Body of pancreas (tissue), 4 donors: ENCODE data around the gene KIAA0825. TPM values are rescaled to one million over a fixed set of nuclear protein-coding genes. Genes with fewer than 3 reads are reported as not detected.

Experiments used
- ATAC-seq: fragments of 150-250 bp; one replicate; pipeline ENCODE4 v1.9.1; 2016
- DNase-seq, 4 donors: peaks; one replicate each; pipeline ENCODE4 v3.0.0-alpha.2; 2019
- H3K27ac ChIP-seq, 4 donors: fragments of 200-600 bp; sonication (generic); 1 replicate in 3 of 4; 2 replicates in 1 of 4; pipeline versions ENCODE4 v1.5.1 to v1.6.1; 2016 to 2019; ENCODE audit warnings: mild to moderate bottlenecking in 1 of 4, mixed read lengths in 1 of 4, moderate library complexity in 1 of 4
- H3K27me3 ChIP-seq, 2 donors: fragments of 200-600 bp; sonication (generic); one replicate each; pipeline ENCODE4 v1.6.0; 2016; ENCODE audit warnings: mild to moderate bottlenecking in 1 of 2
- H3K36me3 ChIP-seq, 2 donors: fragments of 200-600 bp; sonication (generic); replicated peaks in 1 of 2; 2 replicates each; pipeline ENCODE4 v1.5.1; 2016; ENCODE audit warnings: low read depth in 2 of 2; ENCODE audit not compliant: insufficient read depth in 1 of 2
- H3K4me1 ChIP-seq: fragments of 200-600 bp; sonication (generic); one replicate; pipeline ENCODE4 v1.6.0; 2016
- H3K4me3 ChIP-seq, 2 donors: fragments of 200-600 bp; sonication (generic); 1 replicate in 1 of 2; 2 replicates in 1 of 2; pipeline ENCODE4 v1.5.1; 2016 to 2019
- H3K9me3 ChIP-seq, 3 donors: fragments of 200-600 bp; sonication (generic); 1 replicate in 2 of 3; 2 replicates in 1 of 3; pipeline ENCODE4 v1.5.1; 2016
- POLR2A ChIP-seq, 3 donors: fragments of 450-650 bp; IDR thresholded peaks; one replicate each; pipeline ENCODE4 v1.6.1; 2016; ENCODE audit warnings: antibody characterized with exemption in 3 of 3, mild to moderate bottlenecking in 2 of 3
- WGBS, 2 donors: methylation state at CpG; one replicate each; pipeline ENCODE4 v1.1.5; 2017; 5-methylcytosine and 5-hydroxymethylcytosine counted together
- intact Hi-C: fragments of 100-400 bp; cut with DNase I; formaldehyde crosslinking; loops from one replicate; pipeline ENCODE4 v1.15.1; 2023
- total RNA-seq, 2 donors: library from RNA; depleted of rRNA; stranded (reverse); fragments of >200 nt; gene quantifications; one replicate each; pipeline ENCODE4 v1.1.0, GENCODE V29; 2016
- TF ChIP-seq, protein P1 (sequence below), 7 experiments: fragments of 450-650 bp in 4 of 7; fragments of 200-600 bp in 3 of 7; sonication (generic) in 3 of 7; IDR thresholded peaks; one replicate each; pipeline ENCODE4 v1.5.1; 2016 to 2019; ENCODE audit warnings: antibody characterized with exemption in 7 of 7

The KIAA0825 gene
- total RNA-seq, 2 donors from 2014 or later, result 5.7 to 6.6 TPM

DNA sequence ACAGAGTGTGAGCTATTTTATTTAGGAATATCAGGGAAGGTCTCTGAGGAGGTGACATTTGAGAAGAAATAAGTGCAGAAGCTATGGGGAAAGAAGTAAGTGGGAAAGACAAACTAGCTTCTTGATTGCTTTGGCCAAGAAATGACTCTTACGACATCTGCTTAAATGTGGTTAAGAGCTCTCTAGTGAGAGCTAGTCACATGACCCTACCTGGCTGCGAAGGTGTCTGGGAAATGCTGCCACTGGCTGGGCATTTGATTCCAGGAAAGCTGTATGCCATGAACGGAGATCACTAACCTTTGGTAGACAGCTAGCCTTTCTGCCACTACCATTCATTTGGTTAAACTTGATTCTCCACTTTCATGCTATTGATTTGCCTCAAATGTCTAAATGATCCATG is 80.1 kb downstream of the KIAA0825 start:
- H3K27me3 ChIP-seq, result no peaks in the 10 kb centered on the region
- TF ChIP-seq, protein P1, sequence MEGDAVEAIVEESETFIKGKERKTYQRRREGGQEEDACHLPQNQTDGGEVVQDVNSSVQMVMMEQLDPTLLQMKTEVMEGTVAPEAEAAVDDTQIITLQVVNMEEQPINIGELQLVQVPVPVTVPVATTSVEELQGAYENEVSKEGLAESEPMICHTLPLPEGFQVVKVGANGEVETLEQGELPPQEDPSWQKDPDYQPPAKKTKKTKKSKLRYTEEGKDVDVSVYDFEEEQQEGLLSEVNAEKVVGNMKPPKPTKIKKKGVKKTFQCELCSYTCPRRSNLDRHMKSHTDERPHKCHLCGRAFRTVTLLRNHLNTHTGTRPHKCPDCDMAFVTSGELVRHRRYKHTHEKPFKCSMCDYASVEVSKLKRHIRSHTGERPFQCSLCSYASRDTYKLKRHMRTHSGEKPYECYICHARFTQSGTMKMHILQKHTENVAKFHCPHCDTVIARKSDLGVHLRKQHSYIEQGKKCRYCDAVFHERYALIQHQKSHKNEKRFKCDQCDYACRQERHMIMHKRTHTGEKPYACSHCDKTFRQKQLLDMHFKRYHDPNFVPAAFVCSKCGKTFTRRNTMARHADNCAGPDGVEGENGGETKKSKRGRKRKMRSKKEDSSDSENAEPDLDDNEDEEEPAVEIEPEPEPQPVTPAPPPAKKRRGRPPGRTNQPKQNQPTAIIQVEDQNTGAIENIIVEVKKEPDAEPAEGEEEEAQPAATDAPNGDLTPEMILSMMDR (IDR thresholded peaks at IDR 0.05), result no peak
- no peak for TF ChIP-seq POLR2A (IDR thresholded peaks at IDR 0.05)
- no peak overlapping the region for H3K4me3 ChIP-seq
- no peaks in the 10 kb centered on the region for H3K9me3 ChIP-seq
- H3K27ac ChIP-seq, result no peak overlapping the region
- intact Hi-C loops, result no loop called here
- WGBS, 2 donors, result 74 to 86% methylated on average over 3 of the region's 3 CpGs
- H3K4me1 ChIP-seq, result no peaks in the 10 kb centered on the region
- ATAC-seq, result no peak
- no peaks in the 10 kb centered on the region for H3K36me3 ChIP-seq
- DNase-seq, result no peak

DNA sequence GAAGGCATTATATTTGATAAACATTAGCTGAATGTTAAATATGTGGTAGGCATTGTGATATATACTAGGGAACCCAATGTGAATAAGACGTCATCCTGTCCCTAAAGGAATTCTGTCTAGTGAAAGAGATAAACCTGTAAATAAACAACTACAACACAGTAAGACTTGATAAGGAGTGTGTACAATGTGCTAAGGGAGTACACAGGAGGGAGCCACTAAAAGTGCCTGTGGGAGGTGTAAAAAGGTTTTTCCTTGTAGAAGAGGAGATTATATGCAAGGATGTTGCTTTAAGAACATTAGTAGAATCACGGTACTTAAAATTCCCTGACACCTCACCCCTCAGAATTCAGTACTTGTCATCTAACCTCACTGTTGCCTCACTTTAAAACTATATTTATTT is 91.7 kb downstream of the KIAA0825 start:
- no peak overlapping the region for H3K4me3 ChIP-seq
- no peaks in the 10 kb centered on the region for H3K27me3 ChIP-seq
- TF ChIP-seq, protein P1 (IDR thresholded peaks at IDR 0.05), result no peak
- no peak for TF ChIP-seq POLR2A (IDR thresholded peaks at IDR 0.05)
- 30 to 31% methylated on average over 2 of the region's 2 CpGs for WGBS, 2 donors
- DNase-seq (no peak), ATAC-seq (no peak)
- no peaks in the 10 kb centered on the region for H3K36me3 ChIP-seq
- peaks cover 8% of the 10 kb centered on the region for H3K4me1 ChIP-seq
- intact Hi-C loops, result no loop called here
- H3K9me3 ChIP-seq, result no peaks in the 10 kb centered on the region
- H3K27ac ChIP-seq, result no peak overlapping the region

DNA sequence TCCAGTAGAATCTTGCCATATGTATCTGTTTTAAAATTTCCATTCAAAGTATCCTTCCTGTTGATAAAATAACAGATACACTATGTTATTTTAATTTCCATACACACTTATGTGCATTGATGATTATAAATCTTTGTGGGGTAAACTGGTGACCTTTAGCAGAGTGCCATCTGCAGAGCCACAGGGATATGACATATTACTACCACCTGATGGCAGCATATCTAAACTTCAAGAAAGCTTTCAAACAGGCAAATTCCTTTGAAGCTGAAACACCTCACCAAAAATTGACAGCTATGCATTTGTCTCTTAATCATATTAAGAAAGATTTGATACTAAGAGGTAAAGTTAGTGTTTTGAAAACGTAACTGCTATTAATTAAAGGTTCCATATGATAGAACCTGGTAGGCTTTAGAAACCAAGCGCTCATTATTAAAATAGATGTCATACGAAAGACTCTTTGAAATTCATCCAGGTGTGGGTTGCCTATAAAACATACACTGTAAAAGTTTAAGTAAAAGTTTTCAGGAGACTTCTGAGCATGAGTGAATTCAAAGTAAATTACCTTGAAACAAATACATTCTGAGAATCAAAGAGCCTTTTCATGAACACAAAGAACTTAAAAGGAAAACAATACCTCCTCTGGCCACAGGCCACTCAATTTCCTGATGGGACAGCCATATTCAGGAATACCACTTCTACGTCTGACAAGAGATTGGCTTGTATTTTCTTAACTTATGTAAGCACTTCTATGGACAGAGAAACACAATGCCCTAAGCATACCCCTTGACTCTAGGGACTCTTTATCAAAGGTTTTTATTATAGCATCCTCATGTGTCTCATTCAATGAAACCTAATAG is 93.3 kb downstream of the KIAA0825 start:
- Histone ChIP-seq H3K4me3 (no peak overlapping the region), H3K27me3 (no peaks in the 10 kb centered on the region), H3K27ac (no peak overlapping the region), H3K9me3 (no peaks in the 10 kb centered on the region), H3K4me1 (peaks cover 8% of the 10 kb centered on the region), H3K36me3 (no peaks in the 10 kb centered on the region)
- peak in 2 of 4 donors; percentile 13 to 42 for DNase-seq
- intact Hi-C loops, result no loop called here
- 51 to 57% methylated on average over 4 of the region's 4 CpGs for WGBS, 2 donors
- peak; percentile 60 for ATAC-seq
- TF ChIP-seq POLR2A (IDR thresholded peaks at IDR 0.05), result no peak
- TF ChIP-seq, protein P1 (IDR thresholded peaks at IDR 0.05), result peak in 6 of 7 experiments; percentile 38 to 68 (median 57)

DNA sequence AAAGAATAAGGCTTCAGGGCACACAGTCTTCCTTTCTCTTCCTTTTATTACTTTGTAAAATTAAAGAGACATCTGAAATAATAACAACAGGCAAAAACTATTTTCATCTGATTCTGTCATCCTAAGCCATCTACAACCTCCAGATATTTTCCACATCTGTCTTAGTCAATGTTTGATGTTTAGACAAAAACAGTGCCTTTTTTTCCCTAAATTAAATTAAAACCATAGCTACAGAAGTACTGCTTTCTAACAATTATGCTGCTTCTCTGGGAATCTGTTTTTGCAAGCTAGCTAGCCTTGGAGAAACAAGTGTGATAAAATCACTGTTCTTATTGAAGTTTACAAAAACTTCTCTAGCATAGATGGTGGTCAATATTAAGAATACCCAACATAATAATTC is 95.4 kb downstream of the KIAA0825 start:
- no peak for ATAC-seq
- intact Hi-C loops, result no loop called here
- DNase-seq, result no peak
- Histone ChIP-seq H3K4me1 (peaks cover 8% of the 10 kb centered on the region), H3K27me3 (no peaks in the 10 kb centered on the region), H3K36me3 (no peaks in the 10 kb centered on the region), H3K9me3 (no peaks in the 10 kb centered on the region), H3K4me3 (no peak overlapping the region), H3K27ac (no peak overlapping the region)
- TF ChIP-seq POLR2A (IDR thresholded peaks at IDR 0.05), result no peak
- TF ChIP-seq, protein P1 (IDR thresholded peaks at IDR 0.05), result no peak

DNA sequence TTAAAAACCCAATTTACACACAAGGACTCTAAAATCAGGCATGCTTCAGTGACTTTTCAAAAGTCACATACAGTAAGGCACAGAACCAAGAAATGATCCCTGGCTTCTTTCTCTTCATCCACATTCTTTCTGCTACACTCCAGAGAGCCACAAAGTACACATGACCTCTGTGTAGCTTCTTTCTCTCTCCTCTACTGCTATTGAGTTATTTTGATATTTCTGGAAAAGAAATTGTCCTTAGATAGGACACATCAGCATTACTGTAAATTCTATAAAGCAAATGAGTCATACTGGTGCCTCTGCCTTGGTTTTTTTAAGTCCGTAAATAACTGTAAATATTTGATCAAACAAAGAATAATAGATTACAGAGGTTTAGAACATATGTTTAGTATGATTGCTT is 96.3 kb downstream of the KIAA0825 start:
- Histone ChIP-seq H3K9me3 (no peaks in the 10 kb centered on the region), H3K27ac (no peak overlapping the region), H3K4me1 (peaks cover 8% of the 10 kb centered on the region), H3K36me3 (no peaks in the 10 kb centered on the region), H3K4me3 (no peak overlapping the region), H3K27me3 (no peaks in the 10 kb centered on the region)
- TF ChIP-seq, protein P1 (IDR thresholded peaks at IDR 0.05), result no peak
- no peak for TF ChIP-seq POLR2A (IDR thresholded peaks at IDR 0.05)
- WGBS, 2 donors, result 39 to 42% methylated on average over 1 of the region's 1 CpG
- intact Hi-C loops, result no loop called here
- ATAC-seq (no peak), DNase-seq (no peak)
